SK-N-SH treated with all-trans-retinoic acid at 6 μM for 48 hours (cell line): ENCODE results near the gene SNX27.

Experiments used
- OSR1 ChIP-seq: fragments of 250-450 bp; sonication (Bioruptor Pico); IDR thresholded peaks from 2 replicates; pipeline ENCODE4 v1.8.0; 2022; ENCODE audit warnings: moderate library complexity, mild to moderate bottlenecking, inconsistent platforms
- TF ChIP-seq, protein P1 (sequence below): fragments of 250-450 bp; sonication (Bioruptor Pico); IDR thresholded peaks from 2 replicates; pipeline ENCODE4 v1.5.1; 2021; ENCODE audit warnings: mild to moderate bottlenecking, moderate library complexity

DNA sequence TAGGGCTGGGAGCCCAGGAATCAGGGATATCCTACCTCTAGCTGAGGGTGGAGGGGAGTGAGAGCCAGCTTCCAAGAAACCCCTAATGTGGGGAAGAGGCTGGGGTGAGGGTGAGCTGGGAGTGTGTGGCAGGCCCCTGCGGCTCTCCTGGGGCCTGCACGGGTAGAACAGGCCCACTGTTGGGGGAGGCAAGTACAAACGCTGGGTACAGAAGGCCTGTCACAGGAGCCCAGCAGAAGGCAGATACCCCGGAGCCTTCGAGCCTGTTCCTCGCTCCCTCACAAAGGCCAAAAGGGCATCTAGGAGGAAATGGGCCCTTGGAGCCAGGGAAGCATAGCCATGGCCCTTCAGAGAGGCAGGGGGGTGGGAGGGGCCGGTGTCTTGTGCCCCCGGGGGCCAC lies 91.1 kb downstream of the SNX27 start:
- TF ChIP-seq, protein P1, sequence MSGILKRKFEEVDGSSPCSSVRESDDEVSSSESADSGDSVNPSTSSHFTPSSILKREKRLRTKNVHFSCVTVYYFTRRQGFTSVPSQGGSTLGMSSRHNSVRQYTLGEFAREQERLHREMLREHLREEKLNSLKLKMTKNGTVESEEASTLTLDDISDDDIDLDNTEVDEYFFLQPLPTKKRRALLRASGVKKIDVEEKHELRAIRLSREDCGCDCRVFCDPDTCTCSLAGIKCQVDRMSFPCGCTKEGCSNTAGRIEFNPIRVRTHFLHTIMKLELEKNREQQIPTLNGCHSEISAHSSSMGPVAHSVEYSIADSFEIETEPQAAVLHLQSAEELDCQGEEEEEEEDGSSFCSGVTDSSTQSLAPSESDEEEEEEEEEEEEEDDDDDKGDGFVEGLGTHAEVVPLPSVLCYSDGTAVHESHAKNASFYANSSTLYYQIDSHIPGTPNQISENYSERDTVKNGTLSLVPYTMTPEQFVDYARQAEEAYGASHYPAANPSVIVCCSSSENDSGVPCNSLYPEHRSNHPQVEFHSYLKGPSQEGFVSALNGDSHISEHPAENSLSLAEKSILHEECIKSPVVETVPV (CRISPR knock-in tag), result no peak
- no peak for TF ChIP-seq OSR1 (CRISPR knock-in tag)
